OCI-LY7 (cell line): Measurements from ENCODE around the gene NEK11. TPM values are rescaled to one million over a fixed set of nuclear protein-coding genes. Genes with fewer than 3 reads are reported as not detected.

ENCODE experiments used
- BruUV-seq: library from RNA; stranded (reverse); fragments of 400-500 nt; replicated peaks from 2 replicates; lab custom pipeline; 2021; lab: Mats Ljungman, UMichigan
- CTCF ChIA-PET: fragments of 300-600 bp; sonication (Branson Sonifier 250); formaldehyde crosslinking; loops from one replicate; lab custom pipeline; 2022; ENCODE audit warnings: antibody characterized with exemption; ENCODE audit not compliant: unreplicated experiment; lab: Charles Lee
- POLR2A ChIA-PET: fragments of 300-600 bp; sonication (Branson Sonifier 250); formaldehyde crosslinking; loops from one replicate; lab custom pipeline; 2022; ENCODE audit warnings: antibody characterized with exemption; lab: Charles Lee
- DNase-seq: peaks from one replicate; pipeline ENCODE4 v3.0.0-alpha.2; 2015; ENCODE audit warnings: low spot score
- H2AFZ ChIP-seq: fragments of 200-600 bp; sonication (generic), shearing (Covaris generic); 2 replicates; pipeline ENCODE4 v1.6.1; 2014; ENCODE audit warnings: mild to moderate bottlenecking, antibody characterized with exemption, low read length, moderate library complexity
- H3K27ac ChIP-seq: fragments of 200-600 bp; sonication (generic); 2 replicates; pipeline ENCODE4 v1.5.1; 2014; ENCODE audit warnings: mixed run types, low read depth, mild to moderate bottlenecking, moderate library complexity, low read length, inconsistent platforms; ENCODE audit not compliant: poor library complexity, severe bottlenecking
- H3K36me3 ChIP-seq: fragments of 200-600 bp; sonication (generic); 2 replicates; pipeline ENCODE4 v1.6.1; 2014; ENCODE audit warnings: mild to moderate bottlenecking, antibody characterized with exemption, low read length, moderate library complexity, mixed read lengths; ENCODE audit not compliant: insufficient read depth
- H3K4me1 ChIP-seq: fragments of 200-600 bp; sonication (generic); 2 replicates; pipeline ENCODE4 v1.5.1; 2014; ENCODE audit warnings: mild to moderate bottlenecking, low read length; ENCODE audit not compliant: insufficient read depth, poor library complexity, severe bottlenecking
- H3K4me2 ChIP-seq: fragments of 200-600 bp; sonication (generic); 2 replicates; pipeline ENCODE4 v1.6.1; 2014; ENCODE audit warnings: mild to moderate bottlenecking, low read length
- H3K4me3 ChIP-seq: fragments of 200-600 bp; sonication (generic); 2 replicates; pipeline ENCODE4 v1.5.1; 2014; ENCODE audit warnings: mild to moderate bottlenecking, low read depth, low read length; ENCODE audit not compliant: poor library complexity, severe bottlenecking
- H3K79me2 ChIP-seq: fragments of 200-600 bp; sonication (generic); 2 replicates; pipeline ENCODE4 v1.6.1; 2016; ENCODE audit warnings: low read depth, mild to moderate bottlenecking, low read length, moderate library complexity, mixed read lengths; ENCODE audit not compliant: insufficient read depth
- H3K9me2 ChIP-seq: fragments of 200-600 bp; sonication (generic); 2 replicates; pipeline ENCODE4 v1.6.1; 2016; ENCODE audit warnings: mild to moderate bottlenecking, low read length, mixed read lengths; ENCODE audit not compliant: insufficient read depth
- H3K9me3 ChIP-seq: fragments of 200-600 bp; sonication (generic); 2 replicates; pipeline ENCODE4 v1.6.1; 2014; ENCODE audit warnings: mild to moderate bottlenecking, mixed run types, low read length, mixed read lengths
- H4K20me1 ChIP-seq: fragments of 200-600 bp; sonication (generic); 2 replicates; pipeline ENCODE4 v1.6.1; 2014; ENCODE audit warnings: mild to moderate bottlenecking, antibody characterized with exemption, low read length, moderate library complexity, mixed read lengths; ENCODE audit not compliant: insufficient read depth
- EZH2phosphoT487 ChIP-seq: fragments of 200-600 bp; sonication (generic); IDR thresholded peaks from 2 replicates; pipeline ENCODE4 v1.6.1; 2018; ENCODE audit warnings: low read depth, borderline replicate concordance, mild to moderate bottlenecking, mixed run types, antibody characterized with exemption, low read length, moderate library complexity, mixed read lengths
- intact Hi-C: fragments of 100-400 bp; cut with micrococcal nuclease; formaldehyde crosslinking; loops from one replicate; pipeline ENCODE4 v1.10.0; 2022; ENCODE audit not compliant: unreplicated experiment
- total RNA-seq, 2 experiments: library from RNA; depleted of rRNA in 1 of 2; stranded (reverse); fragments of >200 nt in 1 of 2; shearing (Covaris generic) in 1 of 2; gene quantifications; 2 replicates each; pipeline ENCODE4 v1.2.3, GENCODE V29; 2014 to 2022
- TF ChIP-seq, protein P1 (sequence below): fragments of 200-600 bp; sonication (generic); conservative IDR thresholded peaks from 2 replicates; pipeline ENCODE4 v1.5.1; 2014; ENCODE audit warnings: mild to moderate bottlenecking, antibody characterized with exemption, low read length, moderate library complexity, mixed read lengths

Gene NEK11
- total RNA-seq, 2 experiments from 2014 or later, result 0.47 to 1.5 TPM

DNA sequence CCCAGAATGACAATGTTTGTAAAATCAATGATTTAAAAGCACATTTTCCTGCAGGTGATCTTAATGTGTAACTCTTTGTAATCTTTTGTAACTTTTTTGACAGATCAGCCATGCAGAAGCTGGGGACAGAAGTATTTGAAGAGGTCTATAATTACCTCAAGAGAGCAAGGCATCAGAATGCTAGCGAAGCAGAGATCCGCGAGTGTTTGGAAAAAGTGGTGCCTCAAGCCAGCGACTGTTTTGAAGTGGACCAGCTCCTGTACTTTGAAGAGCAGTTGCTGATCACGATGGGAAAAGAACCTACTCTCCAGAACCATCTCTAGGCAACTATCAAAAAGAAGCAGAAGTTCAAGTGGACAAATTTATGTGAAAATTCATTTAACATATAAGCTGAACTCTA lies 322.8 kb downstream of the NEK11 start:
- Histone ChIP-seq H3K27ac (no peak overlapping the region), H2AFZ (no peak overlapping the region), H3K4me2 (no peak overlapping the region), H3K9me2 (no peaks in the 10 kb centered on the region), H3K36me3 (no peaks in the 10 kb centered on the region), H3K4me1 (peaks cover 9% of the 10 kb centered on the region), H3K4me3 (no peak overlapping the region), H3K9me3 (no peaks in the 10 kb centered on the region), H4K20me1 (no peaks in the 10 kb centered on the region), H3K79me2 (no peaks in the 10 kb centered on the region)
- no peak for DNase-seq
- CTCF ChIA-PET, result no interaction called here
- intact Hi-C loops, result no loop called here
- POLR2A ChIA-PET, result interaction anchor here (0.9 kb wide), 1 partner anchor 13 kb away, joined by 3 read pairs; no protein-coding TSS in a partner anchor
- BruUV-seq, result no TSS peak
- no peak for TF ChIP-seq EZH2phosphoT487
- TF ChIP-seq, protein P1, sequence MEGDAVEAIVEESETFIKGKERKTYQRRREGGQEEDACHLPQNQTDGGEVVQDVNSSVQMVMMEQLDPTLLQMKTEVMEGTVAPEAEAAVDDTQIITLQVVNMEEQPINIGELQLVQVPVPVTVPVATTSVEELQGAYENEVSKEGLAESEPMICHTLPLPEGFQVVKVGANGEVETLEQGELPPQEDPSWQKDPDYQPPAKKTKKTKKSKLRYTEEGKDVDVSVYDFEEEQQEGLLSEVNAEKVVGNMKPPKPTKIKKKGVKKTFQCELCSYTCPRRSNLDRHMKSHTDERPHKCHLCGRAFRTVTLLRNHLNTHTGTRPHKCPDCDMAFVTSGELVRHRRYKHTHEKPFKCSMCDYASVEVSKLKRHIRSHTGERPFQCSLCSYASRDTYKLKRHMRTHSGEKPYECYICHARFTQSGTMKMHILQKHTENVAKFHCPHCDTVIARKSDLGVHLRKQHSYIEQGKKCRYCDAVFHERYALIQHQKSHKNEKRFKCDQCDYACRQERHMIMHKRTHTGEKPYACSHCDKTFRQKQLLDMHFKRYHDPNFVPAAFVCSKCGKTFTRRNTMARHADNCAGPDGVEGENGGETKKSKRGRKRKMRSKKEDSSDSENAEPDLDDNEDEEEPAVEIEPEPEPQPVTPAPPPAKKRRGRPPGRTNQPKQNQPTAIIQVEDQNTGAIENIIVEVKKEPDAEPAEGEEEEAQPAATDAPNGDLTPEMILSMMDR, result no peak

DNA sequence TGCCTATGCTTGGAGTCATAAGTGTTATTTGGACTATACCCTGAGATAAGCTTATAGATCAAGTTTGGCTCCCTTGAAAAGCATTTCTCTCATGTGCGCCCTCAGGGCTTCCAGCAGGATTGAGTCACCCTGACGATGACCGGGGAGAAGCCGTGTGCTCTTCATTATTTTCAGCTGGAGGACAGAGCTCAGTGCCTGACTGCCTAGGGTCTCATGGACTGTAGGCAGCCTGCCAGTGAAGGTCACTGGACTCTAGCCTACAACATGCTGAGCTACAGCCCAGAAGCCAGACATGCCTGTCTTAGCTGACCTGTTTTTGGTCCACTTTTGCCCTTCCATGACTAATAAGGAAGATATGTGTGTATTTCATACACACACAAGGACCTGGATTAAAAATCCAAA lies 323.3 kb downstream of the NEK11 start:
- H3K4me2 ChIP-seq, result no peak overlapping the region
- CTCF ChIA-PET, result no interaction called here

DNA sequence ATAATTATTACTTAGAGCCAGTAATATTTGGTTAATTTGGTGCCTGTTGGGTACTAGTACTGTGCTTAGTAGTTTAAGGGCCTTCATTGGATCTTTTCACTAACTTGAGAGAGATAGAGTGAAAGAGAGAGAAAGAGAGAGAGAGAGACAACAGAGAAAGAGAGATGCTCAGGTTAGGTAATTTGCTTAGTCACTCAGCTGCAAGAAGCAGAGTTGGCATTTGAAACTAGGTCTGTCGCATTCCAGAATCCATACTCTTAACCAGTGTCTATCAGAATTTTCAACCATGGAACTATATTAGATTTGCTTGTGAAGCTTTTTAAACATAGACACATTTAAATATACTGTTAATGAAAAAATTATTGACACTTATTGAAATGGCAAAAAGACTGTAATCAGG lies 323.8 kb downstream of the NEK11 start:
- no peaks in the 10 kb centered on the region for H3K9me2 ChIP-seq
- no TSS peak for BruUV-seq
- no peak overlapping the region for H3K27ac ChIP-seq
- no peak overlapping the region for H2AFZ ChIP-seq
- intact Hi-C loops, result no loop called here
- POLR2A ChIA-PET, result interaction anchor here (1.3 kb wide), 1 partner anchor 31 kb away, joined by 3 read pairs; no protein-coding TSS in a partner anchor
- H4K20me1 ChIP-seq, result no peaks in the 10 kb centered on the region
- H3K79me2 ChIP-seq, result no peaks in the 10 kb centered on the region
- no peak overlapping the region for H3K4me3 ChIP-seq
- no peak for TF ChIP-seq EZH2phosphoT487
- TF ChIP-seq, protein P1, result no peak
- no peaks in the 10 kb centered on the region for H3K9me3 ChIP-seq
- no peak overlapping the region for H3K4me2 ChIP-seq
- no peaks in the 10 kb centered on the region for H3K36me3 ChIP-seq
- no peak for DNase-seq
- H3K4me1 ChIP-seq, result peaks cover 9% of the 10 kb centered on the region
- CTCF ChIA-PET, result no interaction called here

More for the DNA sequence above, 323.3 kb downstream of the NEK11 start:
- Histone ChIP-seq H3K27ac (no peak overlapping the region), H3K9me2 (no peaks in the 10 kb centered on the region), H3K9me3 (no peaks in the 10 kb centered on the region), H3K4me3 (no peak overlapping the region), H2AFZ (no peak overlapping the region), H3K79me2 (no peaks in the 10 kb centered on the region), H3K4me1 (peaks cover 9% of the 10 kb centered on the region), H3K36me3 (no peaks in the 10 kb centered on the region), H4K20me1 (no peaks in the 10 kb centered on the region)
- TF ChIP-seq, protein P1, result no peak
- TF ChIP-seq EZH2phosphoT487, result no peak
- DNase-seq, result no peak
- intact Hi-C loops, result no loop called here
- no TSS peak for BruUV-seq
- POLR2A ChIA-PET, result interaction anchor here (0.9 to 1.3 kb wide), 2 partner anchors 13 to 31 kb away, joined by 3 read pairs; no protein-coding TSS in a partner anchor
